ENCODE data around the gene QDPR.
A peak's percentile ranks its signal among the peaks of the same experiment; 100 is the strongest.

QDPR gene

DNA sequence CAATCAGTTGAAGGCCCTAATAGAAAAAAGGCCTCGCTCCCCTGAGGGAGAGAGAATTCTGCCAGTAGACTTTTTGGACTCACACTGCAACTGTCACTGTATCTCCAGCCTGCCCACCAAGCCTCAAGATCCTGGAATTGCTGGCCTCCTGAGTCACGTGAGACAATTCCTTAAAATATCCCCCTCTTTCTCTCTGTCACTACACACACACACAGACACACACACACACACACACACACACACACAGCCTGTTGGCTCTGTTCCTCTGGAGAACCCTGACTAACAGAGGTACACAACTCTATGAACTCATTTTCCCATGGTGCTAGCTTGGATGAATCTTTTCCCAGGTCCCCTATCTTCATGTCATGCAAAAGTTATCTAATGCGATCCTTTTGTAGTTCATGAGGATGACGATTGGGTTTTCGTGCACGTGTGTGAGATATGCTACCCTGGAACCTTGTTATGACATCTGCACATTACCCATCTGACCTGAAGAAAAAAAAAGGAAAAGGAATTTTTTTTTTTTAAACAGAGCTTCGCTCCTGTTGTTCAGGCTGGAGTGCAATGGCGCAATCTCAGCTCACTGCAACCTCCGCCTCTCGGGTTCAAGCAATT lies 16.8 kb upstream of the QDPR start:
- DNase-seq (ENCODE audit: low read depth in 3 of 3): no peak

DNA sequence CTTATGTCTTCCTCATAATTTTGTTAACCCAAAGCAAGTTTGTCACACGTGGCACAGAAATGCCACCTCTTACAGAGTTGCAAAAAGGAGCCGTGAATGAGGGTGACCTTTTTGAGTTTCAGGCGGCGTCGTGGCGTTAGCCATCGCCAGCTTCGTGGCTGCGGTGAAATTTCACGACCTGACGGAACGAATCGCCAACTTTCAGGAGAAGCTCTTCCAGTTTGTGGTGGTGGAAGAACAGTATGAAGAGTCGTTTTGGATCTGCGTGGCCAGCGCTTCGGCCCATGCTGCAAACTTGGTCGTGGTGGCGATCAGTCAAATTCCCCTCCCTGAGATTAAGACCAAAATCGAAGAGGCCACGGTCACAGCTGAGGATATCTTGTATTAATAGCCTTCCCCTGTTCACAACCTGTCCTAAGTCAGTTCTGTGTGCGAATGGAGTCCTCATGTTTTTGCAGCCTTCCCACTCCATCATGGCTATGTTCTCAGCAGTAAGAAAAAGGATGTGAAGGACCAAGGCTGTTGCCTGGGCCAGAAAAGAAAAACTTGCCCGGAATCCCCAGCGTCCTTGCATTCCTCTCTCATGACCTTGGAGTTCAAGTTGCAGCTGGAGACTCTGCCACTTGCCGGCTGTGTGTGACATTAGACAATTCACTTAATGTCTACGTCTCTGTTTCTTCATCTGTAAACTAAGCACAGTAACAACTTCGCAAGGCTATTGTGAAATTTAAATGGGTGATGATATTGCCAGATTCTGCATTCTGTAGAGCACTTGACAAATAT lies 15.0 kb upstream of the QDPR start:
- no peak for DNase-seq (ENCODE audit: low read depth in 3 of 3)

DNA sequence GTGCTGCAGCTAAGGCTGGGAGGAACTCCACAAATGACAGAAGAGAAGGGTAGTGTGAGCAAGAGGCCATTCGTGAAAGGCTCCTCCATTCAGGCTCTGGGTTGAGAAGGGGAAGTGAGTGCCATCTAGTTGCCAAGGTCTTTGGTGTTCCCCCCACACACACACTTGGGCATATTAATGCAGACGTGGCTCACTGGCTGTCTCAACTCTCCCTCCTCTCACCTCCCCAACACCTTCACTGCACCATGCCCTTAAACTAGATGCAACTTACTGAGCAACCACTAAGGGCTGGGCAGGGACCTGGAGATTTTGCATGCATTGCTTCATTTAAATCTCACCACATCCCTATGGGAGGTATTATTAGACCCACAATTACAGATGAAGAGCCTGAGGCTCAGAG lies 11.8 kb upstream of the QDPR start:
- DNase-seq (ENCODE audit: low read depth in 3 of 3): no peak

DNA sequence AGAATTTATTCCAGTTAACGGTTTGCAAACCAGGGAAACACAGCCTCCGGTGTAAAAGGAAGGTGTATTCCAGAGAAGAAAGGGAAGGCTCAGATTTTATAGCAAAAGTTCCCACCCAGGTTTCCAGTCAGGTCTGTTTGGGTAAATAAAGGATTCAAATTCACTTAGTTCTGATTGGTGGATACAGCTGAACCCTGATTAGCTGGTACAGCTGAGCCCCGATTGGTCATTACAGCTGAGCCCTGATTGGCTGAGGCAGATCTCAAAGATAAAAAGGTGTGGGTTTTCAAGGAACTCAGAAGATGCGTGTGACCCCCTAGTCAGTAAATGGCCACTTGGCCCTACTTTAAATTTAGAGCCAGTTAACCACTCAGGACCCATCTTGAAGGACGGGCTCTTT lies 9.7 kb upstream of the QDPR start:
- DNase-seq (ENCODE audit: low read depth in 3 of 3): no peak

DNA sequence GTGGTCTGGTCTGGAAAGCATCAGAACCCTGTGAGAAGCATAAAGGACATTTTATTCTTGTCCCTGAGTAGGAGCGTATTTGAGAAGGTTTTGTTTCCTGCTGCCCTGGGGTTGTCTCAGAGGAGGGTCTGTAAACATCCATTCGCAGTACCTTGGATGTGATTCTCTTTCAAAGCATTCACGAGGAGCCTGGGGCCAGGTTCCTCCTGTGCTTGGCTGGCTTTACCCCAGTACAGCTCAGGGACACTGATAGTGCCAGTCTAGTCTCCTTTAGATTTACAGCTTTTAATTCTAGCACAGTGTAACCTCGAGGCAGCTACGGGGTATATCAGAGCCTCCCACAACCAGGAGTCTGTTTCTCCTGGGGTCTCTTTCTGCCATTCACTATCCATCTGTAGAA lies 5.8 kb upstream of the QDPR start:
- no peak for DNase-seq (ENCODE audit: low read depth in 3 of 3)

DNA sequence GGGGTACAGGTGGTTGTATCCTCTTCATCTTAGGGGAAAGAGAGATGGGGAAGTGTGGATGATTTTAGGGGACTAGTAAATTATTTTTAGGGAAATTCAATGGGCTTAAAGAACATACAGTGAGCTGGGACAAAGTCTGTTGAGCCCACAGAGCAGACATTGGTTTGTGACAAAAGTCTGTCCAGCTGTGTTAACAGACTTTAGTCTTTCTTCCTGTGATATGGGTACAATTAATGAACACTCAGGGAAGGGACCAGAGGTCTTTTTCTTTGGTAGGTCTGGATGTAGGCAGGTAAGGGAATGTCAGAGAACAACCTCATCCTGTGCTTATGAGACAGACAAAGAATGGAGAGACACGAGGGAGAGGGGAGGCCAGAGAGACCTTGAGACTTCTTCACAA lies 5.1 kb upstream of the QDPR start:
- DNase-seq (ENCODE audit: low read depth in 3 of 3): no peak

DNA sequence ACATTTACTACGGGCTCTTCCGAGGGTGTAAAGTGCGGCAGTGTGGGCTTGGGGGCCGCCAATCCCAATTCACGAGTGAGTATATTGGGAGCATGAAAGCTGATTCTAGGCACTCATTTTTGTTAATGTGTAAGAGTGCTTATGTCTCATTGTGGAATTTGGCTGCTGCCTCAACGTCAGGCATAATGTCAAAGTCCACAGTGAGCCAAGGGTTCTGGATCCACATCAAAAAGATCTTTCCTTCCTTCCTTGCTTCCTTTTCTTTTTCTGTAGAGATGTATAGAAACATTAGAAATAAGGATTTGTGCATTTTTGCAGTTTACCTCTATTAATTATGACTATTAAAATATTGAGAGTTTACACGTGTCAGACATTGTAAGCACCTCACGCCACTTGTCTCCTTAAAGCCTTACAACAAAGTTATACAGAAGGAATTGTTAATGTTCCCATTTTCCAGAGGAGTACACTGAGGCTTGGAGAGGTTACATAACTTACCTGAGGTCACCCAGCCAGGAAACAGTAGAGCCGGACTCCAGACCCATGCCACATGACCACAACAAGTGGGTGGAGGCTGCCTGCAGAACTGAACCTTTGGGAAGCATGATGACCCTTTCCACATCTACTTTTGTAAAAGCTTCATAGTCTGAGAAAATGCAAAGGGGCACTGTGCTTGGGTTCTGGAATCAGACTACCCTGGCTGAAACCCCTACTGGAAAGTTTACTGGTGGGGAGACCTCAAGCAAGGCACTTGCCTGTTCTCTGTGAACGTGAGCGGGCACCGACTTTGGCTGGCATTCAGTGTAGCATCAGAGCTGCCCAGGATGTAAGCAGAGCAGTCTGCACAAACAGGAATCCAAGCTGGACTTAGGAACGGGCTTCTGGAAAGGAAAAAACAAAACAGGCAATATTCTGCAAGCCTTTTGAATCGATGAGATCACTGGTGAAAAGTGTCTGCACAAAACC lies 3.8 kb upstream of the QDPR start:
- DNase-seq (ENCODE audit: low read depth in 3 of 3): no peak

DNA sequence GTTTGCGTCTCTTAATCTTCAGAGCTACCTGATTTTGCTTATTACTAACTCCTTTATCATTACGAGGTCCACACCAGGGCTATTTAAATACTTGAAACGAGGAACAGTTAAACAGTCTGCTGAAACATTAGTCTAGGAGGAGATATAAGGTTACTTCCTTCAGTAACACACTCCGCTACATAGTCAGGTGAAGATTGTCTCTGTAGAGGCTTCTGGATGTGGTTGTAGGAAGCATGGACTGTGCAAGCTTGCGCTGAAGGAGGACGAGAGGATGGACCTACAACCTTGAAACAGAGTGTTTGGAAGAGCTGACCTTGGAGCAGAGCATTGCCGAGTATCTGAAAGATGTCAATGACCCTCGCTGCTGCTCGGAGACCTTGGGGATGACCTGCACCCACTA lies 3.0 kb upstream of the QDPR start, which contains the start of gene CLRN2:
CLRN2 (plus strand) TSS at position 301 of the 400 bp plus-strand sequence. CDS start 102 bp downstream, outside the sequence.
- DNase-seq (ENCODE audit: low read depth in 3 of 3): no peak

DNA sequence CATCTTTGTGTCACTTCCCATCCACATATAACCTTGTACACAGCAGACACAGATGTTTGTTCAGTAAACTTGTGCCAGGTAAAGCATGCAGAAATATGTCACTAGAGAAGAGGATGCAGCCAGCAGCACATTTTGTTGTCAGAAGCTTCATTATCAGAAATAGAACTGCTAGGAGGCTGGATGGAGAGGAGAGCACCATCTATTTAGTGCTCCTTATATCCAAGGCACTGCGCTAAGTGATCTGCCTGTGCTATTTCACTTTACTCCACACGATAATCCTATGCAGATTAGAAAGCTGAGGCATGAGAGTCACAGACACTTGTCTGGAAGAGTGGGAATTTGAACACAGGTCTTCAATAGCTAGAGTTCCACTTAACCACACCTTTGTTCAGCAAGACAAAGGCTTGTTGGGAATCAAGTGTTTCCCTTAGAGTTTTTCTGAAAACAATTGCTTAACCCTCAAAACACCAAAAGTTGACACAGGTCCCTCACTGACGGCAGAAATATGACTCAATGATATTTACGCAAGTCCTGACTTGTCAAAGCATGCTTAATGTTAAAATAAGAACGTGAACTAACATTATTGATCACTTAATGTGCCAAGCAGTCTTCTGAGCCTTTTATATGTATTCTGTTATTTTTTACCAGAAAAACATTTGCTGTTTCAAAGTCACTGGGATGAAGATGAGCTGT lies 1.2 kb upstream of the QDPR start:
- no peak for DNase-seq (ENCODE audit: low read depth in 3 of 3)

DNA sequence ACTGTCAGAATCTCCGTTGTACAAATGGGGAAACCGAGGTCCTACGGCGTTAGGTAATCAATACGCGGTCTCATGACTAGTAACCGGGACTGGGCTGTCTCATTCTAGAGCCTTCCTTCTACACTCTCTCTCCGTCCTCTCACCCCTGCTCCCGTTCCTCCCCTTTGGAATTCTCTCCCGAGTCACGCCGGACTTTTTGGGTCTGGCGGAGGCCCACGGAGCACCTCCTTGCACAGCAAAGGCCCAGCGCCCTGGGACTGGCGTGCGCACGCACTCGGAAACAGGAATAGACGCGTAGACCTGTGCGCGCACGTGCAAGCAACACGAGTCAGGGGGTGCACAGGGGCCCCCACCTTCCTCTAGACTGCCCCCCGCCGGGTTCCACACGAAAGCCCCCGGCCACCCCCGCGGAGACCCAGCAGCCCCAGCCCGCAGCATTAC lies 361 bp downstream of the QDPR start:
- DNase-seq (ENCODE audit: low read depth in 3 of 3): peak in 2 of 3 donors; percentile 31 to 46

DNA sequence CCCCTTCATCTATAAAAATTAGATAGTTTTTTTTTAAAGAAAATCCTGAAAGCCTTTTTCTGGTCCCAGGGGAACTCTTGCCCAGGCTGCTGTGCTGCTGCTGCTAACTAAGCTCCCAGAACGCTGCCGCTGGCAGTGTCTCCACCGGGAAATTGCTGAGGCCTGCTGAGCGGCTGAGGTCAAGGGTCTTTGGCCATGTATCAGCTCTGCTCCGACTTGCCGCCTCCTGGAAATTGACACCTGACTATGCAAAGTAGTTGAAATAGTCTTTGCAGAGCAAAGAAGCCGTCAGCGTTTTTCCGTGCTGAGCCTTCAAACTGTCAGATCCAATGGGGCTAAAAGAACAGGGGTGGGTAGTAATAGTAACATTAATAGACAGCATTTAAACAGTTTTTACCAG lies 839 bp downstream of the QDPR start:
- DNase-seq (ENCODE audit: low read depth in 3 of 3): no peak

DNA sequence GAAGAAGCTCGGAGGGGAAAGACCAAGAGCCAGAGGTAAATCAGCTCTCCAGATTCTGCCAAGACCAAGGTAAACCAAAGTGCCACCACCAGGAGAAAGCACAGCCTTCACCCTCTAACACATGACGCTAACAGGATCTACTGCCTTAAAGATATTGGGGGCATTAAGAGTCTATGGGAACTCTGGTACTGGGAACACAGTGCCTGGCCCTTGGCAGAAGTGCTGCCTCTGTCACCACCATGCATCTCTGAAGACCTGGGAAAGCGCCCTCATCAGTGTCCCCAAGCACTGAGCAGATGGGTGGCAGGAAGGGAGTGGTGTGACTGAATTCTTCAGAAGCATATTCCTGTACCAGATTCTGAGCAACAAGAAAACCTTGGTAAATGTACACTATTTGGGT lies 1.3 kb downstream of the QDPR start:
- no peak for DNase-seq (ENCODE audit: low read depth in 3 of 3)

DNA sequence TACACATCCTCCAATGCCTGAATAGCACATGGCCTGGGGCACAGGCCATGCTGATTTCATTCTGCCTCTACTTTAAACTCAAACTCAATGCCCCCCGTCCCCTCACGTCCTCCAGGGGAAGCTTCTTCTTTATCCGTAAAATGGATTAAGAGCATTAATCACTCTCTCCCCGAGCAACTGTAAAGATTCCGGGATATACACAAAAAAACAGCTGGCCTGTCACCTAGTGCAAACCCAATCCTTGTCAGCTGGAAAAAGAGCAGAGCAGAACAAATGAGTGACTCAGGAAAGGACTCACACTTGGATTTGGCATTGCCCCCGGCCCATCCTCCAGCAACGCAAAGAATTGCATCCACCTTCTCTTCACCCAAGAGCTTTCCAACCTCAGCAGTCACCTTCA lies 7.8 kb downstream of the QDPR start:
- no peak for DNase-seq (ENCODE audit: low read depth in 3 of 3)

DNA sequence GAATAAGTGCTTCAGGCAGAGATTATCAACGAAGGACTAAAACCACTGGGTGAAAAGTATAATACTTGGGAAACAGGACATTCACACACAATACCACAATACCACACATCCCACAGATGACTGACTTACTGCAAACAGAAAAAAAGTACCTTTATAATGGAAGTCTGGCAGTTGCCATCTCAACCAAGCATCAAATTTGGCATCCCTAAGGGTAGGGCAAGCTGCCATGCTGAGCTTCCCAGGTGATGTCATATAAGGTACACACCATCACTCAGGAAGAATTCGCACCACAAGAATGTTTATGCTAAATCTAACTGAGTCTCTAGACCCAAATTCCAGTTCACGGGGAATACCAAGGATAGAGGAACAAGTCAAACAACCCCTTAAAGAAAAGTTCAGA lies 9.1 kb downstream of the QDPR start:
- DNase-seq (ENCODE audit: low read depth in 3 of 3): no peak

DNA sequence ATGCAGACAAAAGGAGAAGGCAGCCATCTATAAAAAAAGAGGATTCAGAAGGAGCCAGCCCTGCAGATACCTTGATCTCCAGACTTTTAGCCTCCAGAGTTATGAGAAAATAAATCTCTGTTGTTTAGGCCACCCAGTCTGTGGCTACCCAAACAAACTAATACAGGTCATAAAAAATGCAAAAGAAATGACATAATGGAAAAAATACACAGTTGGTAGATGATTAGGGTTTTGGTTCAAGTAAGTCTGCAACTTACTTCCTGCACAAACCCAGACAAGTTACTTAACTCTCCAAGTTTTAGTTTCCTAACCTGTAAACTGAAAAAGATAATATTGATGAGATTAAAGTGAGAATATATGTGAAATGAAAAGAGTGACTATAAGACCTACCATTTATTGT lies 11.3 kb downstream of the QDPR start:
- no peak for DNase-seq (ENCODE audit: low read depth in 3 of 3)

DNA sequence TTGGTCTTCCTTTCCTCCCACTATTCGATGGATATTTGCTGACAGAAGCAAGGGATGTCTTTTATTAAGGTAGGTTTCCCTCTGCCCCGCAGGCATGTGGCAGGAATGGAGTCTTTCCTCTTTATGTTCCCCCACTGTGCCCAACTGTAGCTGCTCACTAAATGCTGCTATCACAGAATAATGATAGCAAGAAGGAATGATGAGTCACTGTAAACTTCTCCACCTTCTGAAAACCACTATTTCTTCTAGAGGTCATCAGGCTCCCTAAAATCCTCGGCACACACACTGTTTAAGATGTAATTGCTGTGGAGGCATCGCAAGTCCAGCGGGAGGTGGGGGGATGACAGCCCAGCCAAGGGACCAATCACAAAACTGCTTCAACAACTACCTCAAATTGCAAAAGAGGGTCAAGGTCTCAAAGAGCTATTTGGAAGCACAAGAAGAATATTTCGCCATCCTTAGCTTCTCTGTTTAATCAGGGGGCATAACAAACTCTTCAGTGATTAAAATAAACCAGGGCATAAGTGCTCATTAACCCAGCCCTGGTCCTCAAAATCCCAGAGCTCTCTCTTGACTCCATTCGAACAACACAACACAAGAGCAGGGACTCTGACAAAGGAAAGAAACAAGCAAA lies 13.9 kb downstream of the QDPR start:
- DNase-seq (ENCODE audit: low read depth in 3 of 3): no peak

DNA sequence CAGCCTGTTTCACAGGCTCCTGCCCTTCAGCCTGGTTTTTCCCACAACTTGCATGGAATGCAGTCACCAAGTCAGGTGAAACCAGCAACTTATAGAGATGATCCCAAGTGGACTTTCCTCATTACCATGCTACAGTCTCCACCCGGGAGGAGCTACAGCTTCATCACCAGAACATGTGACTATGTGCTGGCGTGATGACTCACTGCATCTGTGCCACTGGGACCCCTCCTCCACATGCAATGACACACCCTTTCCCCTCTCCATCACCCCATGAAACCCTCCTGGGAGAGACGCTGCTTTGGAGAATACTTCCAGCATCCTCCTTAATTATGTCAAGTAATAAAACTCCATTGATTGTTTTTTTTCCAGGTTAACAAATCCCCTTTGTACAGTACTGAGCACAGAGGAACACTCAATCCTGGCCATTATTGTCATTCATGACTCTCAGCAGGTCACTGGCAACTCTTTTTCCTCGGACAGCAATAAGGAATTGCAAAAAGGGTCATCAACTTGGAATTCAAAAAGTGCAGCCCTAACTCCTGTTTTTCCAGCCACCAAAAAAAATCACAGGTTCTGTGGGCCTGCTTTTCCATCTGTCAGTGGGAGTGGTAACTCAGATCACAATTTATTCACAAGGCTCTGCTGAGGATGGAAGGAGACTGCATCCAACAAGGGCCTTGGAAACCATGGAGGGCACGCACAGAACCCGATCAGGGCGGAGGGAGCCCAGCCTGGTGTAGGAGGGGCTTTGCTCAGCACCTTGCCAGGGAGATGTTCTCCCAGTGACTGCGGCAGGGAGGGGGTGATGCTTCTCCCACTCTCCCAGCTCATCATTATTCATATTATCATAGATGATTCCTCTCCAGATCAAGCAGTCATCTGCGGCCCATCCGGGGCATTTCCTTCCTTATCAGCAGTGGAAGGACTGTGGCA lies 17.4 kb downstream of the QDPR start:
- DNase-seq (ENCODE audit: low read depth in 3 of 3): no peak

DNA sequence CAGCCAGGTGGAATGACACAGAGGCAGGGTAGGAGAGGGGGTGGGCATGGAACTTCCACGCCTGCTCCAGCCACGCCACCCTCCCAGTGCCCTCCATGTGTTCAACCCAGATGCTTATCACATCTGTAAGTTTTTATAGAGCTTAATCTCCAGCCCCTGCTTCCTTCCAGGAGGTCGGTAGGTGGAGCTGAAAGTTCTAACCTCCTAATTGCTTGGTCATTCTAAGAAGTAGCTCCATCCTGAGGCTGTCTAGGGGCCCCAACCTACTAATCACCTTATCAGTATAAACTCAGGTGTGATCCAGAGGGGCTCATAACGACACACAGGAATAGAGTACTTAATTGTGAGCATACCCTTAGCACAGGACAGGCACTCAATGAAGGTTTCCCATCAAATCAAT lies 18.3 kb downstream of the QDPR start:
- DNase-seq (ENCODE audit: low read depth in 3 of 3): no peak

DNA sequence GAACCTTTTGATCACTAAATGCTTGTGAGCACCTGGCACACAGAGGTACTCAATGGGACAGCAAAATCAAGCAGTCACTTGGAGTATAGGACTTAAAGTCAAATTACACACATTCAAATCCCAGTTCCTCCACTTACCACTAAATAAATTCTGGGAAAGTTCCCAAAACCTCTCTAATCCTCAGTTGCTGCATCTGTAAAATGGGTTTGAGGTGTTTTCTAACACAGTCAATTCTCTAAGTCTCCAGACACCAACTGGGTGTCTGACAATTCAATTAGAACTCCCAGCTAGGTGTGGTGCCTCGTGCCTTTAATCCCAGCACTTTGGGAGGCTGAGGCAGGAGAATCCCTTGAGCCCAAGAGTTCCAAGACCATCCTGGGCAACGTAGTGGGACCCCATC lies 19.0 kb downstream of the QDPR start:
- DNase-seq (ENCODE audit: low read depth in 3 of 3): no peak

DNA sequence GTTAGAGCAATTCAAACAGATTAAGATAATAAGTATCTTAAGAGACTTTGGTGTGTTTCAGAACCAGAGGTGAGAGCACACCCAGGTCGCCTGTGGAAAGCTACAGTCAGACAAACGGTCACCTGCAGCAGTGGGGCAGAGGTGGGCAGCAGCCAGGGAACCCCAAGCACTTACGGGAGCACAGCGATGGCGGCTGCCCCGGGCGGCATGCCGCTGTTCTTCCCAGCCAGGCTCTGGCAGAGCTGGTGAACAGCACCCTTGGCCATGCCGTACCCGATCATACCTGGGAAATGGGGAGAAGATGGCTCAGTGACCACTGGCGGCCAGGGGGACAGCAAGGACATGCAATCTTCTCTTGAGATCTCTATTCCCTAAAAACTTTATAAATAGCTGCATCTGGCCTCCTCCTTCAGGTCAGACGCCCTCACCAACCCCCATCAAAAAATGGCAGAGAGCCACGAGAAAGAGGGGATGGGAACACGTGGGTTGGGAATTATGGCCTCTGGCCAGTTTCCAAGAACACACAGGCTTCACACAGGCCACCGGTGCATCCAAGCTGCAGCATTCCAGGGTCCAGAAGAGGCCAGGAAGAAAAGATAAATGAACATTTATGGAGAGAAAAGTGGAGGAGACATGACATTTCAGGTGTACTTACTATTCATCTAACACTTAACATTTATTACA lies 19.7 kb downstream of the QDPR start:
- no peak for DNase-seq (ENCODE audit: low read depth in 3 of 3)

All from stimulated activated CD4-positive, alpha-beta T cell treated with anti-CD3 and anti-CD28 coated beads, TNF-alpha, amount 100 ng/mL, for 48 hours (primary cell).